ENCODE measurements around the gene FLNC. TPM values are rescaled to one million over a fixed set of nuclear protein-coding genes. Genes with fewer than 3 reads are reported as not detected.

Gene FLNC
- total RNA-seq, 1 experiment from 2014 or later: 93.1 TPM

GRCh38 chr7:128876978-128877755, 47.0 kb downstream of the FLNC start:
- H3K4me3 ChIP-seq: no peak overlapping the region
- H3K27me3 ChIP-seq: no peaks in the 10 kb centered on the region
- no peak for DNase-seq
- no peaks in the 10 kb centered on the region for H3K36me3 ChIP-seq
- H3K9me3 ChIP-seq: no peaks in the 10 kb centered on the region

DNA sequence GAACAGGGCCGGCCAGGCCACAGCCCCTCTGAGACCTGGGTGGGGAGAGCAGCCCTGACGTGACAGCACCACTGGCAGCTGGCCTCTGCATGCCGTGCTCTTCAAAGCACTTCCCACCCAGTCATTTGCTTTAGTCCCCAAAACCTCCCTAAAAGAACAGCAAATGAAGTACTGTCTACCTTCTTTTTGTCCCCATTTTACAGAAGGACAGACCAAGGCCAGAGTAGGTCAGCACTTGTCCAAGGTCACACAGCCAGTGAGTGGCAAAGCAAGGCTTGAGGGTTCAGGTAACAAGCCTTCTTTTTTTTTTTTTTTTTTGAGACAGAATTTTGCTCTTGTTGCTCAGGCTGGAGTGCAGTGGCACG, 47.5 kb downstream of the FLNC start:
- Histone ChIP-seq H3K36me3 (no peaks in the 10 kb centered on the region), H3K27me3 (no peaks in the 10 kb centered on the region), H3K9me3 (no peaks in the 10 kb centered on the region), H3K4me3 (no peak overlapping the region)
- no peak for DNase-seq

DNA sequence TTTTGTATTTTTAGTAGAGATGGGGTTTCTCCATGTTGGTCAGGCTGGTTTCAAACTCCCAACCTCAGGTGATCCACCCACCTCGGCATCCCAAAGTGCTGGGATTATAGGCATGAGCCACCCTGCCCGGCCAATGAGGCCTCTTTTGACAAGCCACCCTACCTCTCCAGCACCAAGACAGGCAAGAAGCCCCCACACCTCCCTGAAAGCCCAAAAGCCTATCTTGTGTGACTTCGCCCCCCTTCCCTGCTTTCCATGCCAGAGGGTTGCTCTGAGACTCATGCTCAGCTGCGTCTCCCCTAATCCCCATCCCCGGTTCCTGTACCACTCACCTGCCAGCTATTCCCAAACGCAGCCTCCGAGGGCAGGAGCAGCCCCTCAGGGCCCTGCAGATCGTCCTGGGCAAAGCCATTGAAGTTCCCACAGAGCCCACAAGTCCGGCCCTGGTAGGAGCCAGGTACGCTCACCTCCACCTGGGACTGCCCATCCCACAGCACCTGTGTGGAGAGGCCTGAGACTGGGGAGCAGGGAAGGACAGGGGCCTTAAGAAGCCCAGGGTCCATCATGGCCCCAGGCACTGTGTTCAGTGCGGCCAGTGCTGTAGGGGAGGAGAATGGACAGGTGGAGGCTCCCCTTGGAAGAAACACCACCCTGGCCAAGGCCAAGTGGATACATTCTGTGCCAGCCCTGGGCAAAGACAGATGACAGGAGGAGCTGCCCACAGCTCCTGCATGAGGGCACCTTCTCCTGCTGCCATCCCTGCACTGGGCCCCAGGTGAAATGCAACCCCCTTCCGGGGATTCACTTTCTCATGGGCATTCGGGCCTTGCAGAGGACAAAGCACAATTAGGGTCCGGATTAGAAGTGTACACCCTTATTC, 48.3 kb downstream of the FLNC start:
- no peaks in the 10 kb centered on the region for H3K27me3 ChIP-seq
- no peaks in the 10 kb centered on the region for H3K36me3 ChIP-seq
- DNase-seq: no peak
- no peaks in the 10 kb centered on the region for H3K9me3 ChIP-seq
- no peak overlapping the region for H3K4me3 ChIP-seq

DNA sequence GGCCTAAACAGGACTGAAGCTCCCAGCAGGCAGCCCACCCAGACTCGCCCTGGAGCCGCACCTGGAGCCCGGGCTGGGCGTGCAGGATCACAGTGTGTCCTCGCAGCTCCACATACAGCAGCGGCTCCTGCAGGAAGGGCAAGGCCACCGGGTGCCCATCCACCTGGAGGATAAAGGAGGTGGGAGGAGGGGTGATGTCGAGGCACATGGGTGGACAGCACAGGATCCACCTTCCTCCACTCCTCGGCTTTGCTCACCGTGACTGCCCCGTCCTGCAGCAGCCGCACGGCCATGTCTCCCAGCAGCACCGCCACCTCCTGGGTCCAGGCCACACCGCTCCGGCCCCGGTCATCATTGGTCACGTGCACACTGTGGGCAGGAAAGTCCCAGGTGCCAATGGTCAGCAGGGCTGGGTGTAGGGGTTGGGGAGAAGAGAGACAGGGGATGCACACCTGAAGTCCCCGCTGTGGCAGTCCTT, 49.3 kb downstream of the FLNC start:
- H3K4me3 ChIP-seq: no peak overlapping the region
- no peaks in the 10 kb centered on the region for H3K9me3 ChIP-seq
- no peaks in the 10 kb centered on the region for H3K27me3 ChIP-seq
- no peaks in the 10 kb centered on the region for H3K36me3 ChIP-seq
- DNase-seq: no peak

DNA sequence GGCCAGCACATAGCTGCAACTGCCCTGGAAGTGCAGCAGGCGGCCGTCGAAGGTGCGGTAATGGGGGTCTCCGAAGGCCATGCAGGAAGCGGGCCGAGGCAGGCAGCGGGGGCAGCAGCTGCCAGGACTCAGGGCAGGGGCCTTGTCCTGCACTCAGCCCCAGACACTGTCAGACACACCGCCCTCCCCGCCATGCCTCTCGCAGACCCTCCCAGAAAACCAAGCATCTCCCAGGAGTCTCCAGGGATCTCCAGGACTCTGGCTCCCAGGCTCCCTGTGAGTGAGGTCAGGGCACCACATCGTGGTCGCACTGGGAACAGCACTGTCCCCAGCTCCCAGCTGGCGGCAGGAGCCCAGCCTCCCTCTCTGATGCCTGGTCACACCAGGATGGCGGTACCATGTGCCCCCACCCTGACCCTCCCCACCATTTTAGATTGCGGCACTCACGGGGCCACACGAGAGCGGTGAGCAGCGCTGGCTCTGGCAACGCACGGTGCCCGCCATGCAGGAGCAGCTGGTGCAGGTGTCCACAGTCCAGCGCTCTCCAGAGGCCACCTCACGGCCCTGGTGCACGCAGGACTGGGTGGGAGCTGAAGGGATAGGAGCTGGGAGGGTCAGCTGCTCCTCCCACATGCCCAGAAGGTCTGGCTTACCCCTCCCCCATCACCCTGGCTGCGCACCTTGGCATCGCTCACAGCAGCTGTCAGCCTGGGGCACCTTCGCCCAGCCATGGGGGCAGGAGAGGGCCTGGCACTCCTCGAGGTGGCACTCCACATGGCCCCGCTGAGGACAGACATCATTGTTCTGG, 49.9 kb downstream of the FLNC start:
- peak; percentile 42 for DNase-seq
- Histone ChIP-seq H3K27me3 (no peaks in the 10 kb centered on the region), H3K36me3 (no peaks in the 10 kb centered on the region), H3K9me3 (no peaks in the 10 kb centered on the region), H3K4me3 (no peak overlapping the region)

DNA sequence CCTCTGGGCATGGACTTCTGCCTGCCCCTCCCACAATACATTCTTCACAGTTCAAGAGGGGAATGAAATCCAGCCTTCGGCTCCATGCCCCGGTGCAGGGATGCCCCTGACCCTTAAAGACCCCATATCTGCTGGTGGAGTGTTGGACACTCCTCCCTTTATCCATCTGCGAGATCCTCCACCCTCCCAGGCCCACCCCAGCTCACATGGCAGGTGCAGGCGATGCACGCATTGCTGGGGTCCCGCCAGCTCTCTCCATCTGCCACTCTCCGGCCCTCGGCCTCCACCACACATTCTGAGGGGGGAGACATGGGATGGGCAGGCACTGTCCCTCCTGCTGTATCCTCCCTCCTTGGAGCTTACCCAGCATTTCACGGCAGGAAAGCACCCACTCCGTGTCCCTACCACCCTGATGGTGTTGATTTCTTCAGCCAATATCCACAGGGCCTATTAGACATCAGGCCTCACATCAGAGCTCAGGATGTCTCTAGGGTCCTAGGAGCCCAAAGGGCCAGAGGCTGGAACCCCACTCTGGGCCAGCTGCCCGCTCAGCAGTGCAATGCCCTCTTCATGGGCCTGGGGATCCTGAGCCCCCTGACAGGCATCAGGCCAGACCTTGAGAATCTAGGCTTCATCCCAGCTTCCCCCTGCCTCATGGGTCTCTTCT, 50.7 kb downstream of the FLNC start:
- no peak for DNase-seq

GRCh38 chr7:128881458-128882125, 51.4 kb downstream of the FLNC start:
- no peak for DNase-seq
- H3K4me3 ChIP-seq: no peak overlapping the region

More for the DNA sequence above, 50.7 kb downstream of the FLNC start:
- Histone ChIP-seq H3K4me3 (no peak overlapping the region), H3K9me3 (no peaks in the 10 kb centered on the region), H3K27me3 (no peaks in the 10 kb centered on the region), H3K36me3 (no peaks in the 10 kb centered on the region)

DNA sequence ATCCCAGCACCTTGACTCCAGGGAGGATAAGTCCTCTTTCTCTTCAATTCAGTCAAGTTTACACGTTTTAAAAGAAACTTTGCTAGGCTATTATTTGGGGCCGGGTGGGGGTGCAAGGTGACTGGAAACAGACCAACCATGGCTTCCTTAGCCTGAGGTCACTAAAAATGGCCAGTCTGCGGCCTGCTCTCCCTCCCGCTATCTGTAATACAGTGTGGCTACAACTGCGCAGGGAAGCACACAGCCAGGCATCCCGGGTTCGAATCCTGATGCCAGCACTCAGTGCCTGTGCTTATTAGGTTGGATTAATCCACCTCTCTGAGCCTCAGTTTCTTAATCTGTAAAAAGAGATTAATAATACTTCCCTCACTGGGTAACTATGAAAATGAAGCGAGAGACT, 51.9 kb downstream of the FLNC start:
- Histone ChIP-seq H3K4me3 (no peak overlapping the region), H3K27me3 (no peaks in the 10 kb centered on the region), H3K36me3 (no peaks in the 10 kb centered on the region), H3K9me3 (no peaks in the 10 kb centered on the region)
- DNase-seq: no peak

More at GRCh38 chr7:128881458-128882125, 51.4 kb downstream of the FLNC start:
- Histone ChIP-seq H3K27me3 (no peaks in the 10 kb centered on the region), H3K36me3 (no peaks in the 10 kb centered on the region), H3K9me3 (no peaks in the 10 kb centered on the region)

DNA sequence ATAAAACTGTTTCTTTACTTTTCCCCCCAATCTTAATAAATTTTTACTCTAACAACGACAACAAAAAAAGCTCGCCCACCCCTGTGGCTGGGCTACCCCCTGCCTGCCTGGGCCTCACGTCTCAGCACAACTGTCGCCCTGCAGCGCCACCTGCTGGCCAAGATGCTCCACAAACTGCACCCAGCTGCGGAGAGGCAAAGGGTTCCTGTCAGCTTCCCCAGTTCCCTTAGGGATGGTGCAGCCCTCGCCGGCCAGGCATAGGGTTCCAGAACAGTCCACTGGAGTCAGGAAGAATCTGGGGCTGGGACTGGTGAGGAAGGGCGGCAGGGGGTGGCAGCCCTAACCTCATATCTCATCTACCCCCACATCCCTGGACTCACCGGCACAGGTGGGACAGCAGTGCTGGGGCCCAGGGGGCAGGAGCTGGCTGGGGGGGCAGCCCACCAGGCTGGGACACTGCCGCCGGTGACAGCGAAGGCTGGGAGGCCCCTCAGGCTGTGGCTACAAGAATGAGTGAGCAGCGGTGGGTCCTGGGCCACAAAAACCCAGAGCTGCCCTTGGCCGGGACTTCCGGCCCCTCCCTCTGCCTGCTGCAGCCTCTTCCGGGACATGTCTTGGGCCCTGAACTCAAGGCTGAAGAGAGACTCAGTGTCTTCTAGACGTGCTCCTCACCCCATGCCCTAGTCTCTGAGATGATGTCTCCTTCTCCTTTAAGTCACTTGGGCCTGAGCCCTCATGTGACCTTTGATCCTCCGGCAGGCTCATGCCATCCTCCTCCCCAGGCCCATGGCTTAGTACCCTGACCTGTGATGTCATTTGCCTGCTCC, 53.6 kb downstream of the FLNC start:
- DNase-seq: peak; percentile 53
- no peak overlapping the region for H3K4me3 ChIP-seq
- H3K27me3 ChIP-seq: no peaks in the 10 kb centered on the region
- no peaks in the 10 kb centered on the region for H3K36me3 ChIP-seq
- no peaks in the 10 kb centered on the region for H3K9me3 ChIP-seq

GRCh38 chr7:128884561-128885369, 54.6 kb downstream of the FLNC start:
- no peak for DNase-seq
- H3K27me3 ChIP-seq: no peaks in the 10 kb centered on the region
- H3K4me3 ChIP-seq: no peak overlapping the region
- H3K36me3 ChIP-seq: no peaks in the 10 kb centered on the region
- H3K9me3 ChIP-seq: no peaks in the 10 kb centered on the region

DNA sequence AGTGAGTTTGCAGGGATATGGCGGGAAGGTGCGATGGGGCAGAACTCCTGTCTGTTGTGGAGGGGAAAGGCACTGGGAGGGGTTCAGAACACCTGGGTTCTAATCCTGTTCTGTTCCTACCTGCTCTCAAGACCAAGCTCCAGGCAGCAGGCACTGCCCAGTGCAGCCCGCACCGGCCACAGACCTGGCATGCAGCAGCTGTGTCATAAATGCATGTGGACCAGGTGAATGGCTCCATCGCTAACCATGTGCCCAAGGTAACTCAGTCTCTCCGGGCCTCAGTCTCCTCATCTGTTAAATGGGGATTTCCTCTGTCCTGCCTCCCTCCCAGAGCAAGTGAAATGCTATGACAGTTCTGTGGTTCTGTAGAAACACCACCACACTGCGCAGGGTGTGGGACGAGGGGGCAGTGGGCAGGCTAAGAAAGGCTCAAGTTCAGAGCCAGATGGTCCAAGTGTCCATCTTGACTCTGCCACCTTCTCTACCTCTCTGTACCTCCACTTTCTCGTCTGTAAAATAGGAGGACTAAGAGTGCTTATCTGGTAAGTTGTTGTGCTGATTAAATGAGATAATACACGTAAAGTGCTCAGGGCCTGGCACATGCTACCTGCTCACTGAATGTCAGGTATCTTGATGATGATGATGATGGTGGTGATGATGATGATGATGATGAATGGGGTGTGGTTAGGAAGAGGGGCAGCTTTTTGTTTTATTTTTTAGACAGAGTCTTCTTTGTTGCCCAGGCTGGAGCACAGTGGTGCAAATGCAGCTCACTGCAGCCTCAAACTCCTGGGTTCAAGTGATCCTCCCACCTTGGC, 55.4 kb downstream of the FLNC start:
- no peaks in the 10 kb centered on the region for H3K36me3 ChIP-seq
- no peak for DNase-seq
- H3K27me3 ChIP-seq: no peaks in the 10 kb centered on the region
- no peak overlapping the region for H3K4me3 ChIP-seq
- no peaks in the 10 kb centered on the region for H3K9me3 ChIP-seq

- DNase-seq: no peak
- no peaks in the 10 kb centered on the region for H3K36me3 ChIP-seq
- no peaks in the 10 kb centered on the region for H3K27me3 ChIP-seq
- no peaks in the 10 kb centered on the region for H3K9me3 ChIP-seq
- H3K4me3 ChIP-seq: no peak overlapping the region
Measured at GRCh38 chr7:128886391-128887168, 56.4 kb downstream of the FLNC start.
